H1 (cell line): ENCODE results near the gene OLFML2B. TPM values are rescaled to one million over a fixed set of nuclear protein-coding genes. Genes with fewer than 3 reads are reported as not detected.

ENCODE experiments used
- CTCF ChIA-PET: fragments of 300-600 bp; sonication (Branson Sonifier 250); formaldehyde crosslinking; loops from one replicate; lab custom pipeline; 2021; ENCODE audit not compliant: partially characterized antibody; lab: Charles Lee
- POLR2A ChIA-PET: fragments of 300-600 bp; sonication (Branson Sonifier 250); formaldehyde crosslinking; loops from one replicate; lab custom pipeline; 2021; ENCODE audit warnings: inconsistent platforms; ENCODE audit not compliant: partially characterized antibody; lab: Charles Lee
- DNase-seq, 2 experiments: peaks; one replicate each; pipeline versions ENCODE4 v3.0.0 to v3.0.0-alpha.2; 2010 to 2022; ENCODE audit warnings: low spot score in 2 of 2, low read depth in 1 of 2, mixed read lengths in 1 of 2
- FAIRE-seq: peaks from 2 replicates; lab custom pipeline; 2011; peaks lifted over from hg19 to GRCh38; lab: Jason Lieb, UNC
- H2AFZ ChIP-seq: 2 replicates; pipeline ENCODE4 v1.8.1; 2012; ENCODE audit warnings: low read length, inconsistent platforms
- H2AK5ac ChIP-seq: 2 replicates; pipeline ENCODE4 v1.6.1; 2013; ENCODE audit warnings: low read depth, low read length
- H2BK120ac ChIP-seq: replicated peaks from 2 replicates; pipeline ENCODE3; 2013; ENCODE audit warnings: low read depth, low read length, inconsistent platforms
- H2BK12ac ChIP-seq: 2 replicates; pipeline ENCODE4 v1.6.1; 2013; ENCODE audit warnings: low read depth, low read length
- H2BK15ac ChIP-seq: 2 replicates; pipeline ENCODE4 v1.6.1; 2013; ENCODE audit warnings: low read length
- H2BK20ac ChIP-seq: 2 replicates; pipeline ENCODE4 v1.6.1; 2013; ENCODE audit warnings: low read length
- H2BK5ac ChIP-seq: 2 replicates; pipeline ENCODE4 v1.6.1; 2013; ENCODE audit warnings: low read depth, low read length
- H3K14ac ChIP-seq: 2 replicates; pipeline ENCODE4 v1.6.1; 2013; ENCODE audit warnings: inconsistent platforms; ENCODE audit not compliant: insufficient read length
- H3K18ac ChIP-seq: 2 replicates; pipeline ENCODE4 v1.6.1; 2013; ENCODE audit warnings: low read length; ENCODE audit errors: extremely low read depth
- H3K23ac ChIP-seq: 2 replicates; pipeline ENCODE4 v1.6.1; 2013; ENCODE audit warnings: inconsistent platforms; ENCODE audit not compliant: insufficient read length
- H3K23me2 ChIP-seq: 2 replicates; pipeline ENCODE4 v1.6.1; 2013; ENCODE audit warnings: low read depth, low read length
- H3K27ac ChIP-seq: 2 replicates; pipeline ENCODE4 v1.6.1; 2011; ENCODE audit warnings: low read depth, low read length, inconsistent platforms
- H3K27me3 ChIP-seq, 4 experiments: replicated peaks in 1 of 4; 1 replicate in 1 of 4; 2 replicates in 3 of 4; pipeline versions ENCODE4 v1.6.1 to v1.8.1; 2011 to 2013; ENCODE audit warnings: low read length in 3 of 4, mild to moderate bottlenecking in 3 of 4, inconsistent platforms in 2 of 4, mixed read lengths in 2 of 4, moderate library complexity in 1 of 4; ENCODE audit not compliant: control insufficient read depth in 3 of 4, insufficient read depth in 3 of 4; ENCODE audit errors: extremely low read depth in 1 of 4
- H3K36me3 ChIP-seq, 4 experiments: 2 replicates each; pipeline versions ENCODE4 v1.6.1 to v1.8.1; 2011 to 2013; ENCODE audit warnings: mild to moderate bottlenecking in 4 of 4, low read length in 3 of 4, moderate library complexity in 2 of 4, control low read depth in 1 of 4, inconsistent platforms in 1 of 4; ENCODE audit not compliant: insufficient read depth in 4 of 4, control insufficient read depth in 2 of 4
- H3K4ac ChIP-seq: replicated peaks from 2 replicates; pipeline ENCODE3; 2013; ENCODE audit warnings: low read length, low read depth, mixed read lengths, inconsistent platforms; ENCODE audit not compliant: insufficient read length
- H3K4me1 ChIP-seq, 4 experiments: replicated peaks in 1 of 4; 1 replicate in 1 of 4; 2 replicates in 3 of 4; pipeline versions ENCODE4 v1.6.1 to v1.8.1; 2011 to 2013; ENCODE audit warnings: low read length in 3 of 4, inconsistent platforms in 2 of 4, mixed read lengths in 1 of 4; ENCODE audit not compliant: insufficient read depth in 4 of 4, control insufficient read depth in 3 of 4
- H3K4me2 ChIP-seq, 2 experiments: 2 replicates each; pipeline versions ENCODE4 v1.6.1 to v1.8.1; 2011 to 2013; ENCODE audit warnings: low read depth in 2 of 2, low read length in 2 of 2, control low read depth in 1 of 2, inconsistent platforms in 1 of 2, mild to moderate bottlenecking in 1 of 2; ENCODE audit not compliant: insufficient read depth in 1 of 2
- H3K4me3 ChIP-seq, 4 experiments: fragments of 200-600, 300-600 bp in 1 of 4; sonication (generic), shearing (Covaris generic), sonication (Bioruptor Twin) in 1 of 4; 2 replicates each; pipeline versions ENCODE4 v1.5.1 to v1.8.1; 2011 to 2016; ENCODE audit warnings: low read length in 4 of 4, low read depth in 3 of 4, control low read depth in 2 of 4, inconsistent platforms in 2 of 4, mild to moderate bottlenecking in 2 of 4, mixed read lengths in 1 of 4, moderate library complexity in 1 of 4; ENCODE audit not compliant: insufficient read depth in 2 of 4; ENCODE audit errors: extremely low read depth in 1 of 4
- H3K56ac ChIP-seq: replicated peaks from 2 replicates; pipeline ENCODE3; 2013; ENCODE audit warnings: low read depth, mild to moderate bottlenecking, mixed read lengths, low read length, inconsistent platforms; ENCODE audit not compliant: insufficient read length
- H3K79me1 ChIP-seq: 2 replicates; pipeline ENCODE4 v1.6.1; 2013; ENCODE audit warnings: low read depth, low read length, control low read depth
- H3K79me2 ChIP-seq, 2 experiments: 2 replicates each; pipeline versions ENCODE4 v1.6.1 to v1.8.1; 2012 to 2013; ENCODE audit warnings: low read length in 2 of 2, mild to moderate bottlenecking in 2 of 2, inconsistent platforms in 1 of 2; ENCODE audit not compliant: insufficient read depth in 2 of 2, control insufficient read depth in 1 of 2
- H3K9ac ChIP-seq, 4 experiments: replicated peaks in 1 of 4; 1 replicate in 1 of 4; 2 replicates in 3 of 4; pipeline versions ENCODE4 v1.6.1 to v1.8.1; 2011 to 2013; ENCODE audit warnings: low read depth in 3 of 4, low read length in 3 of 4, control low read depth in 2 of 4, mild to moderate bottlenecking in 2 of 4, moderate library complexity in 2 of 4, inconsistent platforms in 1 of 4; ENCODE audit errors: extremely low read depth in 1 of 4
- H3K9me3 ChIP-seq, 2 experiments: 2 replicates each; pipeline versions ENCODE4 v1.6.1 to v1.8.1; 2012 to 2013; ENCODE audit warnings: mild to moderate bottlenecking in 2 of 2, moderate library complexity in 2 of 2, control low read depth in 1 of 2, inconsistent platforms in 1 of 2, low read depth in 1 of 2, low read length in 1 of 2, mixed read lengths in 1 of 2; ENCODE audit not compliant: insufficient read depth in 2 of 2
- H4K20me1 ChIP-seq, 2 experiments: replicated peaks in 1 of 2; 2 replicates each; pipeline versions ENCODE3 to v1.8.1; 2011 to 2013; ENCODE audit warnings: inconsistent platforms in 2 of 2, low read length in 2 of 2, mild to moderate bottlenecking in 1 of 2; ENCODE audit not compliant: insufficient read depth in 2 of 2, control insufficient read depth in 1 of 2
- H4K5ac ChIP-seq: 2 replicates; pipeline ENCODE4 v1.6.1; 2013; ENCODE audit warnings: low read length, low read depth, mixed read lengths, inconsistent platforms; ENCODE audit not compliant: insufficient read length
- H4K8ac ChIP-seq: 2 replicates; pipeline ENCODE4 v1.8.0; 2013; ENCODE audit warnings: mild to moderate bottlenecking, moderate library complexity, low read length, inconsistent platforms; ENCODE audit not compliant: insufficient read depth; ENCODE audit errors: extremely low read depth
- H4K91ac ChIP-seq: replicated peaks from 2 replicates; pipeline ENCODE3; 2013; ENCODE audit warnings: low read length, mixed read lengths, inconsistent platforms; ENCODE audit not compliant: insufficient read length
- HDAC6 ChIP-seq: IDR thresholded peaks from one replicate; pipeline ENCODE4 v1.7.1; 2012; ENCODE audit warnings: low read depth, mild to moderate bottlenecking, inconsistent platforms, low read length, moderate library complexity
- RAD21 ChIP-seq, 2 experiments: IDR thresholded peaks in 1 of 2; conservative IDR thresholded peaks in 1 of 2; 2 replicates each; pipeline ENCODE4 v1.6.1; 2011; ENCODE audit warnings: low read depth in 2 of 2, low read length in 2 of 2, improper control_type of control experiment in 1 of 2, inconsistent platforms in 1 of 2, mild to moderate bottlenecking in 1 of 2, moderate library complexity in 1 of 2
- SIN3A ChIP-seq, 2 experiments: IDR thresholded peaks in 1 of 2; conservative IDR thresholded peaks in 1 of 2; 2 replicates each; pipeline ENCODE4 v1.6.1; 2011 to 2012; ENCODE audit warnings: low read length in 2 of 2, improper control_type of control experiment in 1 of 2, low read depth in 1 of 2, mild to moderate bottlenecking in 1 of 2
- SP4 ChIP-seq: IDR thresholded peaks from 2 replicates; pipeline ENCODE4 v1.6.1; 2012; ENCODE audit warnings: low read length, inconsistent platforms
- YY1 ChIP-seq: IDR thresholded peaks from 2 replicates; pipeline ENCODE4 v1.6.1; 2011; ENCODE audit warnings: low read depth, mild to moderate bottlenecking, low read length
- WGBS, 2 experiments: shearing (Covaris generic) in 1 of 2; methylation state at CpG; one replicate each; pipeline versions ENCODE4 v1.1.6 to v1.1.7; 2013 to 2015; ENCODE audit warnings: low lambda C conversion rate in 2 of 2, mixed read lengths in 2 of 2, inconsistent platforms in 1 of 2, low coverage in 1 of 2, missing lambda C conversion rate in 1 of 2; ENCODE audit not compliant: insufficient replicate concordance in 2 of 2, insufficient coverage in 1 of 2, insufficient read length in 1 of 2; ENCODE audit errors: extremely low coverage in 1 of 2, missing lambda C conversion rate in 1 of 2; 5-methylcytosine and 5-hydroxymethylcytosine counted together
- polyA plus RNA-seq, 7 experiments: library from polyadenylated mRNA; depleted of rRNA in 3 of 7; stranded (reverse) in 5 of 7; unstranded in 2 of 7; fragments of >200 nt in 5 of 7; fragments of 200-250 nt in 2 of 7; gene quantifications; 1 replicate in 5 of 7; 2 replicates in 1 of 7; 4 replicates in 1 of 7; pipeline versions ENCODE4 v1.2.1 to v1.2.3, GENCODE V29; 2011 to 2013; ENCODE audit warnings: missing spikeins in 2 of 7, mixed read lengths in 2 of 7
- total RNA-seq: library from RNA; stranded (reverse); fragmentation: NEBNext Ultra II Directional; extraction: Animal tissue kit (Norgen Biotek cat#: 25700); gene quantifications from 2 replicates; pipeline ENCODE4 v1.2.1, GENCODE V29; 2021

OLFML2B gene
- total and polyA plus RNA-seq, 2 of the 8 experiments (the other 6 are each of a cell fraction or from before 2014, with no cell fraction given) = 6.5 to 10.4 TPM

GRCh38 chr1:162056043-162056442 is 32.4 kb upstream of the OLFML2B start:
- Histone ChIP-seq H3K23me2 (no peaks in the 10 kb centered on the region), H2BK20ac (no peak overlapping the region), H3K56ac (no peak overlapping the region), H3K27ac (no peak overlapping the region), H3K4me3 (no peak overlapping the region), H4K5ac (no peak overlapping the region), H3K4me2 (no peak overlapping the region), H4K91ac (no peak overlapping the region), H3K27me3 (no peaks in the 10 kb centered on the region), H3K9me3 (no peaks in the 10 kb centered on the region), H4K20me1 (no peaks in the 10 kb centered on the region), H2BK120ac (no peak overlapping the region), H3K9ac (no peak overlapping the region), H2BK5ac (no peak overlapping the region), H3K79me2 (no peaks in the 10 kb centered on the region), H2BK12ac (no peak overlapping the region), H3K36me3 (no peaks in the 10 kb centered on the region), H3K4ac (no peak overlapping the region), H3K79me1 (no peaks in the 10 kb centered on the region), H3K18ac (no peak overlapping the region), H4K8ac (no peak overlapping the region), H2BK15ac (no peak overlapping the region), H3K23ac (no peak overlapping the region), H2AFZ (0 out of 2 replicates have a peak overlapping the region, but pooled peaks have one; percentile 3), H2AK5ac (no peak overlapping the region), H3K4me1 (no peaks in the 10 kb centered on the region), H3K14ac (no peak overlapping the region)
- FAIRE-seq (peak; percentile 73), DNase-seq (peak; percentile 64 to 87)
- ChIA-PET CTCF (interaction anchor here (0.6 to 2.4 kb wide), 73 partner anchors 9 to 573 kb away, joined by 3 to 32 read pairs (median 4); partner anchors contain the start of gene OLFML2B), POLR2A (interaction anchor here (0.9 to 1.2 kb wide), 2 partner anchors 14 to 89 kb away, joined by 4 to 6 read pairs; no protein-coding TSS in a partner anchor)
- WGBS, 2 experiments = 46% methylated on average over 3 of the region's 3 CpGs; no CpG with 5 or more reads in 1 of the 2 experiments
- TF ChIP-seq YY1 (peak; percentile 91), HDAC6 (no peak), SIN3A (conservative IDR thresholded peaks at IDR 0.05 in 1 of 2, IDR thresholded peaks at IDR 0.05 in 1 of 2; ENCODE audit: low read depth in 1 of 2, low read length in 2 of 2) (peak in 1 of 2 experiments; percentile 59; a peak in 2 of 4 replicates), SP4 (no peak), RAD21 (IDR thresholded peaks at IDR 0.05 in 1 of 2, conservative IDR thresholded peaks at IDR 0.05 in 1 of 2; ENCODE audit: low read depth in 2 of 2, low read length in 2 of 2) (peak; percentile 100)
